AG04449 (cell line): Measurements from ENCODE around the gene ANKRD22.

Experiments used
- CTCF ChIA-PET: fragments of 350-600 bp; formaldehyde crosslinking; extraction: SDS; loops from one replicate; lab custom pipeline; 2021; ENCODE audit warnings: antibody characterized with exemption; lab: Yijun Ruan, JAX
- POLR2A ChIA-PET: fragments of 400-600, 350-600 bp; formaldehyde crosslinking; extraction: SDS; loops from one replicate; lab custom pipeline; 2020; ENCODE audit warnings: antibody characterized with exemption, inconsistent platforms; lab: Yijun Ruan, JAX
- DNase-seq: peaks from one replicate; pipeline ENCODE4 v3.0.0-alpha.2; 2010; ENCODE audit warnings: low read depth, low spot score
- H3K4me3 ChIP-seq: 2 replicates; pipeline ENCODE4 v1.5.1; 2011; ENCODE audit warnings: low read depth, mild to moderate bottlenecking, control low read depth, low read length
- TF ChIP-seq, protein P1 (sequence below): IDR thresholded peaks from one replicate; pipeline ENCODE4 v1.5.1; 2011; ENCODE audit warnings: mild to moderate bottlenecking, moderate library complexity, low read length, control low read depth, inconsistent platforms; ENCODE audit not compliant: insufficient read depth; ENCODE audit errors: missing control alignments

The ANKRD22 gene

DNA sequence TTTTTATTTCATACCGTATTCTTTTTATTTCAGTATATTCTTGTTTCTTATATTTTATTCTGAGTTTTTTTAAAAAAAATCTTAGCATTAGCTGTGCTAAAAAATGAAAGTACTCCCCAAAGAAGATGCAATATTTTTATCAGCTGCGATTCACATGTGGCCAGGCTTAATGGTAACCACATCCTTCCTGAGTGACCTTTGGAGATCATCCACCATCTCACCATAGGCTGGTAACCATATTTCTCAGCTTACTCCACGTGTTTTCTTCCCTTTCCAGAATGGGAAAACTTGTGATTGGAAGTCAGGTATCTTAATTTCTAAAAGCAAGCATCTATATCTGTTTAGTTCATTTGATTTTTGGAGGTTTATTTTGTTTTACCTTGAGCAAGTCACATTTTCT lies 67.9 kb downstream of the ANKRD22 start:
- TF ChIP-seq, protein P1, sequence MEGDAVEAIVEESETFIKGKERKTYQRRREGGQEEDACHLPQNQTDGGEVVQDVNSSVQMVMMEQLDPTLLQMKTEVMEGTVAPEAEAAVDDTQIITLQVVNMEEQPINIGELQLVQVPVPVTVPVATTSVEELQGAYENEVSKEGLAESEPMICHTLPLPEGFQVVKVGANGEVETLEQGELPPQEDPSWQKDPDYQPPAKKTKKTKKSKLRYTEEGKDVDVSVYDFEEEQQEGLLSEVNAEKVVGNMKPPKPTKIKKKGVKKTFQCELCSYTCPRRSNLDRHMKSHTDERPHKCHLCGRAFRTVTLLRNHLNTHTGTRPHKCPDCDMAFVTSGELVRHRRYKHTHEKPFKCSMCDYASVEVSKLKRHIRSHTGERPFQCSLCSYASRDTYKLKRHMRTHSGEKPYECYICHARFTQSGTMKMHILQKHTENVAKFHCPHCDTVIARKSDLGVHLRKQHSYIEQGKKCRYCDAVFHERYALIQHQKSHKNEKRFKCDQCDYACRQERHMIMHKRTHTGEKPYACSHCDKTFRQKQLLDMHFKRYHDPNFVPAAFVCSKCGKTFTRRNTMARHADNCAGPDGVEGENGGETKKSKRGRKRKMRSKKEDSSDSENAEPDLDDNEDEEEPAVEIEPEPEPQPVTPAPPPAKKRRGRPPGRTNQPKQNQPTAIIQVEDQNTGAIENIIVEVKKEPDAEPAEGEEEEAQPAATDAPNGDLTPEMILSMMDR, result no peak
- DNase-seq, result no peak
- ChIA-PET POLR2A (no interaction called here), CTCF (no interaction called here)
- no peak overlapping the region for H3K4me3 ChIP-seq

DNA sequence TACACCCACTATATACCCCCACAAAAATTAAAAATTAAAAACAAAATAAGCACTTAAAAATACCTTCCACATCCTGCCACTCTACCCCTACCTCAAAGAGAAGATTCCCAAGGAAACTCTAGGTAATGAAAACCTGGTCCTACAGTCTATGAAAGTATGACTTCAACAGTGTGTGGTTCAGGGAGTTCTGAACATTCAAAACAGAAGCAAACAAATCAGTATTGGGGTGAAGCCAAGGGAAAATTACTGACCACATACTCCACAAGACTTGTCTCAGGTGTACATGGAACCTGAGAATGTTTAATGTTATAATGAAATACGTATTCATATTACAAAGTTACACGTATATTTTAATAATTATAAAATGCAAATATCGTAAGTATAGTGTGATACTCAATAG lies 69.4 kb downstream of the ANKRD22 start:
- ChIA-PET CTCF (no interaction called here), POLR2A (no interaction called here)
- DNase-seq, result no peak
- no peak overlapping the region for H3K4me3 ChIP-seq
- TF ChIP-seq, protein P1, result no peak

DNA sequence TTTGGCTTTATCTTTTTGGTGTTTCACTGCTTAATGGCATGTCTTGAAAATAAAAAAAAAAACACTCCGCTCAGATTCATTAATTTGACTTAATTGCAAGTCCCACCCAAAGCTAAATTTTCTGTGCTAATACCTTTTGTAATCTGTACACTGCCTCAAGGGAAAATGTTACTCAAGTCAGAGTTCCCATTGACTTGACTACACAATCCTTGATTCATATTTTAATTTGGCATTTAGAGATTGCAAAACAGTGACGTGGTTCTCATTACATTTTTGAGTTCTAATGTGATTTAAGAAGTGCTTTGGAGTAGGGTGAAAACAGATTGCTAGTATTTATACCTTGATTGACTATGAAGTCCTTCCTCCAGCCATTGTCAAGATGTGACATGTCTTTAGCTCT lies 70.4 kb downstream of the ANKRD22 start:
- DNase-seq, result no peak
- TF ChIP-seq, protein P1, result no peak
- H3K4me3 ChIP-seq, result no peak overlapping the region
- POLR2A ChIA-PET, result interaction anchor here (0.5 kb wide), 1 partner anchor 82 kb away, joined by 3 read pairs; no protein-coding TSS in a partner anchor
- CTCF ChIA-PET, result interaction anchor here (1.4 kb wide), 1 partner anchor 94 kb away, joined by 3 read pairs; no protein-coding TSS in a partner anchor
